ENCODE measurements around the gene ARHGAP15.

ARHGAP15 gene

DNA sequence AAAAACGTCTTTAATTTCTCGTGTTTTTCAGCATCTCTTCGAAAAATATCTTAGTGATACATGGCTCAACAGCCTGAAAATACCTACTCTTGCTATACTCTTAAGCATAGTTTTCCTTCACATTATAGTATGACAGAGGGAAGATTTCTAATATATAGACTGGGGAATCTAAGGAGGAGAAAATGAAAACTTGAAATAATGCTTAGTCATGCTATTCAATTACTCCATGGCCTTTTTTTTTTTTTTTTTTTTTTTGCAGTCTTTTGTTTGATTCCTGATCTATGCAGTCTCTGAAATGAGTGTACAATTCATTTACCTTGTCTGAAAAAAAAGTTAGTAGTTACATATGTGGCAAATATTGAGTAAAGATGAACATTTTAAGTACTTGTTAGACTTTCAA, 337.8 kb downstream of the ARHGAP15 start:
- no peak for DNase-seq

DNA sequence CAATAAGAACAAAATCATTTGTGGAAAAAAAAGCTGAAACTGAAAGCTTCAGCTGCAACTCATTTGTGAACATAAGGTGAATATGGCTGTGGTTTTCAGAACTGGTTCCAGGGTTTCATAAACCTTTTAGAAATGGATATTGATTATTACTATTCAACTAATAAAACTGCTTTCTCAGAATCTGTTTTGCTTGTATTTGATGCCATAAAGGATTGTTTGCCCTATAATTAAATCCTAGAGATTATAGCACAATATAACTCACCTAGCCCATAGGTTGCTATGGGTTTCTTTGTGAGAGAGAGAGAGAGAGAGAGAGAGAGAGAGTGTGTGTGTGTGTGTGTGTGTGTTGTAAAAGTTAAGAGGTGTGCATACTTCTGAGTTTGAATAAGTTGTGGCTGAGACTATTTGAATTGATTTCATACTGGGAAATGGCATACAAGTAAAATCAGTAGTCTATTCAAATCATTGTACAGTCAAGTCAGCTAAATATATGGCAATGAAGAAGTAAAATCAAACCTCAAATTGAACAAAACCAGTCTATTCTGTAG, 339.2 kb downstream of the ARHGAP15 start:
- no peak for DNase-seq

DNA sequence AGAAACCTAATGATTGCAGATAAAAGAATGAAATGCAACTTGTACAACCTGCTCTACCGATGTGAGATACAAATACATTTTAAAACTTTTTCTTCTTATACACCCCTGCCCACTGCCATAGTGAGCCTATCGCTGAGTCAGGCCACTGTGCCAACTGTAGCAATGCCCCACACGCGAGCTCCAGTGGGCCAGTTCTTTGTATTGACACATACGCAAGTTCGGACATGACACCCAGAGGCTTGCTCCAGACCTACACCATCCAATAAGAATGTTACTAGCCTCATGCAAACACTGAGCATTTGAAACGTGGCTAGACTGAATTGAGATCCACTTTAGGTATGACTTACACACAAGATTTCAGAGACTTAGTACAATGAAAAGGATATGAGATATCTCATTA, 340.1 kb downstream of the ARHGAP15 start:
- DNase-seq, result no peak

DNA sequence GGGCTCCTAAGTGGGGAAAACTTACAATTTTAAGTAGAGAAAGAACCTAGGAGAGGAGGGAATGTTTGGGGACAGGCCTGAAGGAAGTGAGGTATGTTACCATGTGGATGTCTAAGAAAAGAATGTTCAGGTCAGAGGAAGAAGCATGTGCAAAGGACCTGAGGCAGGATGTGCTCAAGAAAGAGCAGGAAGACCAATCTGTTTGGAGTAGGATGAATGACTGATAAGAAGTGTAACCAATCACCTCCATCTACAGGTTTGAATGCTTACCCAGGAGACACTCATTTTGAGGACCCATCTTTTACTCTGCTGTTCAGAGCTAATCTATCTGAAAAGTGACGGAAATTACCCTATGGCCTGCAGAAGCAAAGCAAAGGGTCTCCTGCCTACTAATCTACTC, 342.3 kb downstream of the ARHGAP15 start:
- no peak for DNase-seq

DNA sequence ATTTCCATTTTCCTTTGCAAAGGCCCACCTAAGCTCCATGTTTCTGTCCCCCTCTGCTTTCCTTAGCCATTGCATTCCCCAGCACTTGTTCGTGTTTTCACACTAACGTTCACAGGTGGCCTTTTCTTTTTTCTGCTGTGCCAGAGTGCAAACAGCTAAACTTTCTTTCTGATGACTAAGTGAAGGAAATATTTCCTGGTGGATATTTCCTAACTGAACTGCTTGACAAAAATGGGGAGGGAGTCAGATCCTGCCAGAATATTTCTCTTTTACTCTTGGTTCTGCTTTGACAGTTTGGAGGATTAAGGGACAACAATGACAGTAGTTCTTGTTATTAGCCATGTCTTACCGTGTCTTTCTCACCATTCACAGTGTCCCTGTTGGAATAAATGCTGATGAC, 344.0 kb downstream of the ARHGAP15 start:
- DNase-seq, result no peak

- DNase-seq, result no peak
Observed at GRCh38 chr2:143473820-143474219, 344.6 kb downstream of the ARHGAP15 start.

- no peak for DNase-seq
Observed at GRCh38 chr2:143474586-143474985, 345.4 kb downstream of the ARHGAP15 start.

GRCh38 chr2:143475041-143475776, 346.0 kb downstream of the ARHGAP15 start:
- DNase-seq, result no peak

DNA sequence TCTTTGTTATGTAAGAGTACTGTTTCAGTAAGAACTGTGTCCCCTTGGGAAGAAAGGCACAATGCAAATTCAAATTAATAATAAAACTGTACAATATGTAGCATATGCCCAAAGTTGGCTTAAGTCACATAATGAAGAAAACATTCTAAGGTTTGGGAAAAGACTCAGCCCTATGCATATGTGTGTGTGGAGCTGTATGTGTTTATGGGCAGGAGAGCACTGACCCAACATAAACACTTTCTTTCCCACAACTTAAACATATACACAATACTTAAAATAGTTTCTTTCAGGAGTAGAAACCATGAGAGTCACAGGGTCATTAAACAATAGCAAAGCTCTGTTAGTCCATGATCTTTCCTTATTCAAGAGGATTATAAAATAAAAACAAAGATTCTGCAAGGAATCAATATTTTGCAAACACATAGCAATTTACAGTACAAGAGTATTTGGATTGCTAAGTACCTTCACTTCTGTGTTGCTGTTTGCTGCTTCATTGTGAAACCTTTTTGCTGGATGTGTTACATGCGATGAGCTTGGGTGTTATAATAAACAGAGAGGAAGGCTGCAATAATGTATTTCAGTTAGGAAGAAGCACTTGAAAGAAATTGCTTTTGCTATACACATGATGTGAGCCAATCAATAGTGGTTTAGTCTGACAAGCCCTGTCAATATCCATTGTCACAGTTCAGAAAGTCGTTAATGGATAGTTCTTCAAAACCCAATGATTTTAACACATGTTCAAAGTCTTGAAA, 347.3 kb downstream of the ARHGAP15 start:
- no peak for DNase-seq

- DNase-seq, result no peak
Observed at GRCh38 chr2:143477714-143478443, 348.7 kb downstream of the ARHGAP15 start.

GRCh38 chr2:143480086-143480485, 350.9 kb downstream of the ARHGAP15 start:
- DNase-seq, result no peak

DNA sequence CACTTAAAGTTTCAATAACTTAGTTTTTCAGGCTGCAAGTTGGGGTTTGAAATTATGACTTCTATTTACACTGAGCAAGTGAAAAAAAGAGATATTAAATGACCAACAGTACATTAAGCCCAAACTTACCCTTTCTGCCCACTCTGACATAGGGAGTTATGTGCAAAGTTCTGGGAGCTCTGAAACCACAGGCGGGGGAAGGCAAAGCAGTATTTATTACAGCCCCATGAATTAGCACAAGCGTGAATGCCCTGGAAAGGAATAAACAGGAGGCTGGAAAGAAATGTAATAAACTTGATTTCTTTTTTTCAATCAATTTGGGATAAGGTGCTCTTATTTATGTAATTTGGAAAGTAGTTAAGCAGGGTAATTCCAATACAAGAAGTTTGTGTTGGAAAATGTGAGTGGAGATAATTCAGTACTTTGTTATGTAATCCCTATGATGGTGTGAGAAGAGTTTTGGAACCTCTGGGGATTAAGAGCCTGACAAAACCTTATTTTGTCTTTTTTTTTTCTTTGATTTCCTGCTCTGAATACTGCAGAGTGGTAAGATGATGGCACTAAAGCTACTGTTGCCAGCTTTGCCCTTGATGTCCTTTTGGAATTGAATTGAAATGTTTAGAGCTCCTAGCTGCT, 351.5 kb downstream of the ARHGAP15 start:
- DNase-seq, result no peak

DNA sequence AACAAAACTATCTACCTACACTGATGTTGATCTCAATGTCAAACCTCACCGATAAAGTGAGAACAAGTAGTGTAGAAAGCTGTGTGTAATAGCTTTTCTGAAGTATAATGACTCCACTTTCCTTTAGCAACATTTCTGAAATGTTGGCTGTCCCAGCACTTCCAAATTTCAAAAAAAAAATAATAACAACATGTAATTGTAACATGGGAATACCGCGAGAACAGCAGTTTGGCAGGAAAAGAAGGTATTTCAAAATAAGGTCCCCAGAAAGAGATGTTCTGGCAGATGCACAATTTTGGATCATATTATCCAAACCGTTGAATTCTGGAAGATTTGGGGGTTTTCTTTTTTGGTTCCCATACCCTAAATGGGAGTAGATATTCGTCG, 352.0 kb downstream of the ARHGAP15 start:
- DNase-seq, result no peak

DNA sequence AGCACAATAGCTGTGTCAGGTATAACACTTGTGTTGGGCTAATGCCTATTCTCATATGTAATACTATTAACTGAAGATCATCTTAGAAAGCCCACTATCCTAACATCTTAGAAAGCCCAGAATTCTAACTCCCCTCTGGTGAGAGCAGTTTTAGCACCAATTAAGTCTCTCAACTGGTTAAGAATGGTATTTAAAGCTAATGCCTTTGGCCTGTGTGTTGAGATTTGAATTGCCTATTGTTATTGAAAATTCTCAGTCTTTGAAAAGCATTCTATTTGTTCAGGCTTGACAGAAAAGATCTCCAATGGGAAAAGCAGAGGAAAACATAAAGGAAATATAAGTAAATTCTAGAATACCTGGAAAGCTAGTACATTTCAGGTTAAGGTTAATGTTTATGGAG, 352.5 kb downstream of the ARHGAP15 start:
- DNase-seq, result no peak

GRCh38 chr2:143482316-143482715, 353.1 kb downstream of the ARHGAP15 start:
- DNase-seq, result no peak

DNA sequence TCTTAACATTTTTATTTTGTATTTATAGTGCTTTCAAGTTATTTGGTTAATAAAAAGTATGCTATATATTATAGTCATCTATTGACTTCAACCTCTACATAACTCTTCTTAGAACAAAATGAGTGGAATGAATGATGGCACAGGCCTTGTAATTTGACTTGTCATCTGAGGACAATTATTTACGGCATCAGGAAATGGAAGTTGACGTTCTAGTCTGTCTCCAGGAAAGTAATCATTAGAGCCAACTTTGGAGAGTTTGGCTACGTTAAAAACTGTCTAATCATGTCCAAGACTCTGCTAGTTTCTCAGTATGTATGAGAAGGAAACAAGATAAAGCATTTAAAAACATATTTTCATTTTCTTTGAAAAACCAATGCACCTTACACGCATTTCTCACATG, 353.6 kb downstream of the ARHGAP15 start:
- no peak for DNase-seq

GRCh38 chr2:143486976-143487375, 357.8 kb downstream of the ARHGAP15 start:
- DNase-seq, result no peak

DNA sequence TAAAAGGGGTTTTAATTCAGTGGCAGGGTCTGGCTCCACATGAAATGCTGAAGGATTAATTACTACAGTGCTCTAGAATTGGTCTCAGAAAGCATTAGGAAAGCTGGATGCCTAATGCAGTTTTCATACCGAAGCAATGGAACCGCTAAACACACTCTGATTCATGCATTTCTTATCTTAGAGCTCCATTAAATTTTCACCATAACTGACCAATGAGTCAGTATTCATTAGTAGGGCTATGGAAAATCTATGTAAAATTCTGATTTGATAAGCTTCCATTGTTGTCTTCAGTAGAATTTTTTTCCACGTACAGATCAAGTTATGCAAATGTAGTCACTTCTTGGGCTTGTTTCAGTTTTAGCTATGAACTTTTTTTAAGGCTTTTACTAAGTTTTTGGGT, 359.9 kb downstream of the ARHGAP15 start:
- no peak for DNase-seq

DNA sequence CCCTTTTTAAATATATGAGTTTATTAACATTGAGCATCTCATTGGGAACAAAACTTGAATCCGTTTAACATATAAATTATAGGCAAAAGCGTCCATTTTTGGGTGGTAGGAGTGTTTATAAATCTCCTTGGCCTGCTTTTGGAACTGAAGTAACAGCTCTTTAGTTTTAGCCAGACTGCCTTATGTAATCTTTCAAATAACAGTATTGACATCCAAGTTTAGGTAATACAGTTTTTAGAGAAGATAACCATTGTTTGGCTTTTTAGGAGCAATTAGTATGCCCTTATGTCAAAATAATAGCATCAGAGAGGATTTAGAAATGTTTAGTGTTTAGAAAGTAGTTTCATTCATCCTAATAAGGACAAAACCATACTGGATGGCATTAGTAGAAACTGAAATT, 361.9 kb downstream of the ARHGAP15 start:
- no peak for DNase-seq

GRCh38 chr2:143493339-143493738, 364.1 kb downstream of the ARHGAP15 start:
- no peak for DNase-seq

DNA sequence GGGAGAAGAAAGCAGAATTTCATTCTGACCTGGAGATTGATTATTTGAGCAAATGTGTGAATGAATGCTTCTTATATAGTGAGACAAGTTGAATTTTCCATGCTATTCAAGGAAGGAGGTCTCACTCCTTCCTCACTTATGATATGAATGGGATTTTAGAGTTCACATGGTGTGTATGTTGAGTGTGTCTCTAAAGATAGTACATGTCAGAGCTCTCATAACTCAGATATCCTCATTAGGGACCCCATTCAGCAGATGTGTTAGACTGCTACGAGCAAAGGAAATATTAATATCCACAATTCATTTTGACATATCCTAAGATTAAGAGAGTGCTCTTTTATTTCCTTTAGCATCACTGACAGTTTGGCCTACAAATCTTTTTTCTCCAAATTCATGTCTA, 368.5 kb downstream of the ARHGAP15 start:
- DNase-seq, result no peak

DNA sequence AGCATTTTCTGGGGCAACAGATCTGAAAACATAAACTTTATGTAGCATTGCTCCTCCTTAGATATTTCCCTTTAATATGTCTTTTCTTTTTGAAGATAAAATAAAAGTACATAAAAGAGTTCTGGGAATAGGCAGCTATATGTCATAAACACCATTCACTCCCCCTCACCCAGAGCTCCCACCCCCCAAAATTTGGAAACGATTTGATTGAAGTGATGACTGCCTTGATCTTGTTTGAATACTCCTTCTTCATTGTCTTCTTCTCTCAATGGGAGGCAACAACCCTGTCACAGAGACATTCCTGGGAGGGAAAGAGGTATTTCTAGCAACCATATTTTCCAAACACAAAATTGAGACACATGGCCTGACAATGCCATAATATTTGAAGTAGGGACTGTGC, 369.3 kb downstream of the ARHGAP15 start:
- DNase-seq, result no peak

- no peak for DNase-seq
Observed at GRCh38 chr2:143499061-143499460, 369.8 kb downstream of the ARHGAP15 start.

Measured in stimulated activated naive CD4-positive, alpha-beta T cell (primary cell).